Measurements from ENCODE around the gene PARN.
"Not testable (repeated sequence)": the region's sequence is repeated elsewhere in the genome, so short reads cannot be mapped to it uniquely, and the experiment has no call there.

PARN gene

DNA sequence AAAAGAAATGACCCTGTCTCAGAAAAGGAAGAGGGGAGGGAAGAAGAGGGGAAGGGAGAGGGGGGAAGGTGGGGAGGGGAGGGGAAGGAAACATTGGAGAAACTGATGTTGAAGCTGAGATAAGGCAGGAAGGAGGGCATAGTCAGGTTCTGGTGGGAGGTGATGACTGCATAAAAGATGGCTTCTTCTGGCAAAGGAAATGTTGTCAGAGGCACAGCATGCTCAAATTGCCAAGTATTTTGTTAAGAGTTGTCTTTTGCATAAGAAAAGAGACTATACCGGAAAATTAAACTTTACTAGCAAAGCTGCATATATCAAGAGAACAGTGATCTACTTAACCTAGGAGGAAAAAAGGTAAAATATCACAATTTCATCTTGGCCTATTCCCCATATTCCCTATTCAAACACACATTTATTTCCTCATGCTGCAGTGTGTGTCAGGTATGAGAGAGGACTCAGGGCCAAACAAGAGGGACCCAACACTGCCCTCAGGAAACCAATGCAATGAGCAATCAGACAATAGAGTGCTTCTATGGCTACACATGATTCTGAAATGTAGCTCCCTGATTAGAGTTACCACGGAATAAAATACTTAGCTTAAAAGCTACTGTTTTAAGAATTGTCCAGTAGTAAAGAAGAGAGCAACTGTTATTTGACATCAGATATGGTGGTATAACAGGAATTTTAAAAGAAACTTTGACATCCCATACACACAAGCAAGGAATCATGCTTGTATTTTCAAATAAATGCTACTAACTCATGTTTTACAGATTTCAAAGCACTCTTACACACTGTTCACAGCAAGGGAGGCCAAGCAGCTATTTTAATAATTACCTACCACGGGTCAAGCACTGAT lies 80.9 kb downstream of the PARN start:
- Histone ChIP-seq H3K27ac (no peak overlapping the region), H3K9me3 (ENCODE audit: severe bottlenecking) (no peaks in the 10 kb centered on the region), H3K36me3 (peaks cover 13% of the 10 kb centered on the region), H3K4me3 (ENCODE audit: low read depth, low read length) (no peak overlapping the region), H3K27me3 (ENCODE audit: insufficient read depth, low read depth, severe bottlenecking) (no peaks in the 10 kb centered on the region)
- TF ChIP-seq, protein P1, sequence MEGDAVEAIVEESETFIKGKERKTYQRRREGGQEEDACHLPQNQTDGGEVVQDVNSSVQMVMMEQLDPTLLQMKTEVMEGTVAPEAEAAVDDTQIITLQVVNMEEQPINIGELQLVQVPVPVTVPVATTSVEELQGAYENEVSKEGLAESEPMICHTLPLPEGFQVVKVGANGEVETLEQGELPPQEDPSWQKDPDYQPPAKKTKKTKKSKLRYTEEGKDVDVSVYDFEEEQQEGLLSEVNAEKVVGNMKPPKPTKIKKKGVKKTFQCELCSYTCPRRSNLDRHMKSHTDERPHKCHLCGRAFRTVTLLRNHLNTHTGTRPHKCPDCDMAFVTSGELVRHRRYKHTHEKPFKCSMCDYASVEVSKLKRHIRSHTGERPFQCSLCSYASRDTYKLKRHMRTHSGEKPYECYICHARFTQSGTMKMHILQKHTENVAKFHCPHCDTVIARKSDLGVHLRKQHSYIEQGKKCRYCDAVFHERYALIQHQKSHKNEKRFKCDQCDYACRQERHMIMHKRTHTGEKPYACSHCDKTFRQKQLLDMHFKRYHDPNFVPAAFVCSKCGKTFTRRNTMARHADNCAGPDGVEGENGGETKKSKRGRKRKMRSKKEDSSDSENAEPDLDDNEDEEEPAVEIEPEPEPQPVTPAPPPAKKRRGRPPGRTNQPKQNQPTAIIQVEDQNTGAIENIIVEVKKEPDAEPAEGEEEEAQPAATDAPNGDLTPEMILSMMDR (IDR thresholded peaks at IDR 0.05; ENCODE audit: low read depth, low read length), result no peak
- no peak for DNase-seq

DNA sequence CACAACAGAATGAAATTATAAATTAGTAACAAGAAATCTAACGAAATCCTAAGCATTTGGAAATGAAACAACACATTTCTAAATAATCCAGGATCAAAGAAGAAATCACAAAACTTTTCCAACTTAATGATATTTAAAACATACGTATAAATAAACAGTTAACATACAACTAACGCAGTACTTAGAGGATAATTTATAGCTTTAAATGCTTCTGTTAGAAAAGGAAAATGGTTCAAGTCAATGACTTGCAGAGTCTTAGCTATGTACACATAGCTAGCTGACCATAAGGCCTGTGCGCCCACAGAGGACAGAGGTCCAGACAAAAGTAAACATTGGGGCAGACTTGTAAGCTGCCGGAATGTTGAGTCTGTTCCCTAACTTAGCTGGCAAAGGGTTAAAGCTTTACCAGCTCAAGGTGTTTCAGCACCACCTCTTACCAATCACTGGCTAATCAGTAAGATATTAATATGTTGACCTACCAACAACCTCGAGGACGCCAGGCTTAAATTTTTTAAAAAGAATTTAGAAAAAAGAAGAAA lies 84.6 kb downstream of the PARN start:
- Histone ChIP-seq H3K4me3 (ENCODE audit: low read depth, low read length) (no peak overlapping the region), H3K27me3 (ENCODE audit: insufficient read depth, low read depth, severe bottlenecking) (no peaks in the 10 kb centered on the region), H3K9me3 (ENCODE audit: severe bottlenecking) (no peaks in the 10 kb centered on the region), H3K27ac (no peak overlapping the region), H3K36me3 (peaks cover 5% of the 10 kb centered on the region; the same call in 1 of the 2 replicates)
- DNase-seq, result no peak
- TF ChIP-seq, protein P1 (IDR thresholded peaks at IDR 0.05; ENCODE audit: low read depth, low read length), result no peak

DNA sequence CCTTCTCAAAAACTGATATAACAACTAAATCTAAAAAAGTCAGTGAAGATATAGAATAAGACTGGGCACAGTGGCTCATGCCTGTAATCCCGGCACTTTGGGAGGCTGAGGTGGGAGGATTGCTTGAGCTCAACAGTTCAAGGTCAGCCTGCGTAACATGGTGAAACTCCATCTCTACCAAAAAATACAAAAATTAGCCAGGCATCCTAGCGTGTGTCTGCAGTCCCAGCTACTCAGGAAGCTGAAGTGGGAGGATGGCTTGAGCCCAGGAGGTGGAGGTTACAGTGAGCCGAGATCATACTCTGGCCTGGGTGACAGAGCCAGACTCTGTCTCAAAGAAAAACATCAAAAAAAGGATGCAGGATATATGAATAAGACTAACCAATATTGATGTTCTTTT lies 85.2 kb downstream of the PARN start:
- not testable (repeated sequence) for H3K9me3 ChIP-seq (ENCODE audit: severe bottlenecking); H3K36me3 ChIP-seq; H3K4me3 ChIP-seq (ENCODE audit: low read depth, low read length); DNase-seq; H3K27ac ChIP-seq; H3K27me3 ChIP-seq (ENCODE audit: insufficient read depth, low read depth, severe bottlenecking)

DNA sequence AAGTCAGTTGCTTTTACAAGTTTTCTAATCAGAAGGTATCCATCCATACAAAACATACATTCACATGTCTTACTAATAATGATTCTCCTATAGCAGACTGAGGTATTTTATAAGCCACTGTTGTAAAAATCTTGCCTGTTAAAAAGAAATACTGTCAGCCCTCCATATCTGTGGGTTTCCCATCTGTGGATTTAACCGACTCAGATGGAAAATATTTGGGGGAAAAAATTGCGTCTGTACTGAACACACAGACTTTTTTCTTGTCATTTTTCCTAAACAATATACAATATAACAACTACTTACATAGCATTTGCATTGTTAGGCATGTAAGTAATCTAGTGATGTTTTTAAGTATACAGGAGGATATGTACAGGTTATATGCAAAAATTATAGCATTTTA lies 90.4 kb downstream of the PARN start:
- TF ChIP-seq, protein P1 (IDR thresholded peaks at IDR 0.05; ENCODE audit: low read depth, low read length), result no peak
- no peaks in the 10 kb centered on the region for H3K9me3 ChIP-seq (ENCODE audit: severe bottlenecking)
- no peak for DNase-seq
- H3K27me3 ChIP-seq (ENCODE audit: insufficient read depth, low read depth, severe bottlenecking), result no peaks in the 10 kb centered on the region
- H3K27ac ChIP-seq, result no peak overlapping the region
- no peak overlapping the region for H3K4me3 ChIP-seq (ENCODE audit: low read depth, low read length)
- H3K36me3 ChIP-seq, result peaks cover 2% of the 10 kb centered on the region; the same call in 1 of the 2 replicates

DNA sequence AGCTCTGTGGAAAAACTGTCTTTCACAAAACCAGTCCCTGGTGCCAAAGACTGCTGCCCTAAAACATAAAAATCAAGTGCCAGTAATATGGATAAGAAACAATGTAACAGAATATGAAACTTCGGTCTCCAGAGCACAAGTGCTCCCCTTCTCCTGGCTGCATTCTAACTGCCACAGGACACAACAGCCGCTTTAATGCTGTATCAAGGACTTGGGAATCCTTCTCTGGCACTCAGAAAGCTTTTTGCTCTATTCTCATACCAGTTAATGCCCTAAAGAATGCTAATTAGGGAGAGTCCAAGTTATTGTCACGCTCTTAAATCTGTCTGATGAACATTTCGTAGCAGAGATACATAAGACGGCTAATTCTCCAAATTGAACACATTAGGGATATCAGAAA lies 90.9 kb downstream of the PARN start:
- Histone ChIP-seq H3K4me3 (ENCODE audit: low read depth, low read length) (no peak overlapping the region), H3K36me3 (peaks cover 2% of the 10 kb centered on the region; the same call in 1 of the 2 replicates), H3K27me3 (ENCODE audit: insufficient read depth, low read depth, severe bottlenecking) (no peaks in the 10 kb centered on the region), H3K27ac (no peak overlapping the region), H3K9me3 (ENCODE audit: severe bottlenecking) (no peaks in the 10 kb centered on the region)
- no peak for DNase-seq
- TF ChIP-seq, protein P1 (IDR thresholded peaks at IDR 0.05; ENCODE audit: low read depth, low read length), result no peak

DNA sequence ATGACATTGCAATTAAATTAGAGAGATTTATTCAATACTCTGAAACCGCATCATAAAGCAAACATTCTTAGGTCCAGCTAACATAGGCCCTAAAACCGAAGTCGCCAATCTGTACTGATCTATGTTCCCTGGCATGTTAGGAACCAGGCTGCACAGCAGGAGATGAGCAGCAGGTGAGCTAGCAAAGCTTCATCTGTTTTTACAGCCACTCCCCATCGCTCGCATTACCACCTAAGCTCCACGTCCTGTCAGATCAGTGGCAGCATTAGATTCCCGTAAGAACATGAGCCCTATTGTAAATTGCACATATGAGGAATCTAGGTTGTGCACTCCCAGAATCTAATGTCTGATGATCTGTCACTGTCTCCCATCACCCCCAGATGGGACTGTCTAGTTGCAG lies 91.5 kb downstream of the PARN start:
- Histone ChIP-seq H3K9me3 (ENCODE audit: severe bottlenecking) (no peaks in the 10 kb centered on the region), H3K4me3 (ENCODE audit: low read depth, low read length) (no peak overlapping the region), H3K36me3 (peaks cover 2% of the 10 kb centered on the region; the same call in 1 of the 2 replicates), H3K27ac (no peak overlapping the region), H3K27me3 (ENCODE audit: insufficient read depth, low read depth, severe bottlenecking) (no peaks in the 10 kb centered on the region)
- no peak for DNase-seq
- TF ChIP-seq, protein P1 (IDR thresholded peaks at IDR 0.05; ENCODE audit: low read depth, low read length), result no peak
